Measurements from ENCODE around the gene GRHL1.
"Not testable (repeated sequence)": the region's sequence is repeated elsewhere in the genome, so short reads cannot be mapped to it uniquely, and the experiment has no call there.

The GRHL1 gene

GRCh38 chr2:10028407-10028987, 77.0 kb downstream of the GRHL1 start:
- DNase-seq = no peak

- DNase-seq = peak; percentile 18
These were observed 77.7 kb downstream of the GRHL1 start for GRCh38 chr2:10028988-10029874.

- no peak for DNase-seq
These were observed 78.4 kb downstream of the GRHL1 start for GRCh38 chr2:10029875-10030223.

GRCh38 chr2:10030311-10030736, 78.8 kb downstream of the GRHL1 start:
- DNase-seq = no peak

- not testable (repeated sequence) for DNase-seq
These were observed 79.3 kb downstream of the GRHL1 start for GRCh38 chr2:10030798-10031197.

- DNase-seq = no peak
These were observed 80.6 kb downstream of the GRHL1 start for GRCh38 chr2:10031886-10032745.

GRCh38 chr2:10032746-10033105, 81.2 kb downstream of the GRHL1 start:
- no peak for DNase-seq

GRCh38 chr2:10033251-10034006, 81.9 kb downstream of the GRHL1 start:
- DNase-seq = no peak

- DNase-seq = no peak
These were observed 83.0 kb downstream of the GRHL1 start for GRCh38 chr2:10034333-10035052.

- DNase-seq = peak; percentile 16
These were observed 83.5 kb downstream of the GRHL1 start for GRCh38 chr2:10035053-10035422.

GRCh38 chr2:10035633-10036032, 84.1 kb downstream of the GRHL1 start:
- no peak for DNase-seq

GRCh38 chr2:10036095-10036884, 84.8 kb downstream of the GRHL1 start:
- peak; percentile 32 for DNase-seq

- DNase-seq = no peak
These were observed 86.6 kb downstream of the GRHL1 start for GRCh38 chr2:10038123-10038522.

- no peak for DNase-seq
These were observed 87.2 kb downstream of the GRHL1 start for GRCh38 chr2:10038716-10039115.

GRCh38 chr2:10039658-10040410, 88.3 kb downstream of the GRHL1 start:
- no peak for DNase-seq

GRCh38 chr2:10041711-10042110, 90.2 kb downstream of the GRHL1 start:
- DNase-seq = no peak

- peak; percentile 17 for DNase-seq
These were observed 91.0 kb downstream of the GRHL1 start for GRCh38 chr2:10042301-10043161.

GRCh38 chr2:10043256-10043905, 91.9 kb downstream of the GRHL1 start, which contains the start of gene KLF11:
Gene KLF11, plus strand, starts transcription at chr2:10043550. Its CDS starts 167 bp downstream, at chr2:10043717.
- DNase-seq = peak; percentile 75
